ENCODE measurements around the gene FREY1.

The FREY1 gene

GRCh38 chr11:45921561-45922424 lies 14.7 kb upstream of the FREY1 start:
- Histone ChIP-seq H4K8ac (ENCODE audit: low read length) (no peak overlapping the region), H3K4me3 (ENCODE audit: insufficient read depth in 1 of 2, low read depth in 1 of 2, low read length in 2 of 2) (peak overlapping the region in 1 of 2 experiments; percentile 21), H3K9ac (ENCODE audit: low read length) (no peak overlapping the region), H3K18ac (ENCODE audit: low read depth in 1 of 2, low read length in 2 of 2) (no peak overlapping the region), H3K14ac (ENCODE audit: low read length in 2 of 2) (no peak overlapping the region), H3K36me3 (ENCODE audit: control insufficient read depth in 1 of 2, insufficient read depth in 2 of 2, low read depth in 1 of 2, low read length in 2 of 2) (peaks cover 0 to 9% of the 10 kb centered on the region in 2 experiments), H3K4ac (ENCODE audit: low read depth in 1 of 2, low read length in 2 of 2) (no peak overlapping the region), H2BK12ac (ENCODE audit: low read length in 2 of 2) (no peak overlapping the region), H4K91ac (ENCODE audit: low read length) (no peak overlapping the region), H3K79me1 (replicated peaks; ENCODE audit: low read length, poor library complexity, severe bottlenecking) (no peaks in the 10 kb centered on the region), H2BK5ac (ENCODE audit: low read depth, low read length, poor library complexity, severe bottlenecking) (no peak overlapping the region), H3K27ac (ENCODE audit: low read length, poor library complexity, severe bottlenecking) (no peak overlapping the region), H2AFZ (ENCODE audit: low read depth, low read length) (no peak overlapping the region), H2AK5ac (ENCODE audit: low read length, severe bottlenecking) (no peak overlapping the region), H3K27me3 (ENCODE audit: control insufficient read depth in 1 of 2, insufficient read depth in 1 of 2, low read length in 2 of 2) (peaks cover 40 to 43% of the 10 kb centered on the region in 2 experiments), H3K23ac (ENCODE audit: low read length in 2 of 2) (peak overlapping the region in 1 of 2 experiments; percentile 19), H2BK120ac (ENCODE audit: low read depth, low read length) (no peak overlapping the region), H3K4me1 (ENCODE audit: control insufficient read depth, insufficient read depth, low read depth, low read length) (peaks cover 28% of the 10 kb centered on the region), H3K9me3 (ENCODE audit: control insufficient read depth, low read length) (no peaks in the 10 kb centered on the region), H2BK15ac (ENCODE audit: low read depth, poor library complexity, severe bottlenecking) (no peak overlapping the region), H3K4me2 (ENCODE audit: low read length, poor library complexity, severe bottlenecking) (peak overlapping the region; percentile 60)
- 4% methylated on average over 45 of the region's 54 CpGs for WGBS
- no peak for DNase-seq

- H3K4me1 ChIP-seq (ENCODE audit: control insufficient read depth, insufficient read depth, low read depth, low read length): peaks cover 33% of the 10 kb centered on the region
- H3K4ac ChIP-seq (ENCODE audit: low read depth in 1 of 2, low read length in 2 of 2): no peak overlapping the region
- no peak overlapping the region for H3K27ac ChIP-seq (ENCODE audit: low read length, poor library complexity, severe bottlenecking)
- no peak overlapping the region for H4K91ac ChIP-seq (ENCODE audit: low read length)
- H3K36me3 ChIP-seq (ENCODE audit: control insufficient read depth in 1 of 2, insufficient read depth in 2 of 2, low read depth in 1 of 2, low read length in 2 of 2): peaks cover 5 to 6% of the 10 kb centered on the region in 2 experiments
- no peak overlapping the region for H3K23ac ChIP-seq (ENCODE audit: low read length in 2 of 2)
- H3K4me3 ChIP-seq (ENCODE audit: insufficient read depth in 1 of 2, low read depth in 1 of 2, low read length in 2 of 2): no peak overlapping the region
- H2BK5ac ChIP-seq (ENCODE audit: low read depth, low read length, poor library complexity, severe bottlenecking): no peak overlapping the region
- DNase-seq: no peak
- no peak overlapping the region for H2AK5ac ChIP-seq (ENCODE audit: low read length, severe bottlenecking)
- H3K4me2 ChIP-seq (ENCODE audit: low read length, poor library complexity, severe bottlenecking): no peak overlapping the region
- H3K9ac ChIP-seq (ENCODE audit: low read length): no peak overlapping the region
- H3K14ac ChIP-seq (ENCODE audit: low read length in 2 of 2): no peak overlapping the region
- H2BK15ac ChIP-seq (ENCODE audit: low read depth, poor library complexity, severe bottlenecking): no peak overlapping the region
- H2BK120ac ChIP-seq (ENCODE audit: low read depth, low read length): no peak overlapping the region
- H2BK12ac ChIP-seq (ENCODE audit: low read length in 2 of 2): no peak overlapping the region
- H4K8ac ChIP-seq (ENCODE audit: low read length): no peak overlapping the region
- peaks cover 6% of the 10 kb centered on the region for H3K79me1 ChIP-seq (replicated peaks; ENCODE audit: low read length, poor library complexity, severe bottlenecking)
- H3K9me3 ChIP-seq (ENCODE audit: control insufficient read depth, low read length): no peaks in the 10 kb centered on the region
- H2AFZ ChIP-seq (ENCODE audit: low read depth, low read length): no peak overlapping the region
- 73% methylated on average over 5 of the region's 6 CpGs for WGBS
- peaks cover 36 to 40% of the 10 kb centered on the region in 2 experiments for H3K27me3 ChIP-seq (ENCODE audit: control insufficient read depth in 1 of 2, insufficient read depth in 1 of 2, low read length in 2 of 2)
- no peak overlapping the region for H3K18ac ChIP-seq (ENCODE audit: low read depth in 1 of 2, low read length in 2 of 2)
Measured at GRCh38 chr11:45920531-45921477, 13.7 kb upstream of the FREY1 start.

GRCh38 chr11:45919806-45920530 lies 12.9 kb upstream of the FREY1 start:
- H2BK120ac ChIP-seq (ENCODE audit: low read depth, low read length): no peak overlapping the region
- no peak overlapping the region for H3K4me3 ChIP-seq (ENCODE audit: insufficient read depth in 1 of 2, low read depth in 1 of 2, low read length in 2 of 2)
- H3K9ac ChIP-seq (ENCODE audit: low read length): no peak overlapping the region
- no peak overlapping the region for H3K4ac ChIP-seq (ENCODE audit: low read depth in 1 of 2, low read length in 2 of 2)
- no peak overlapping the region for H3K4me2 ChIP-seq (ENCODE audit: low read length, poor library complexity, severe bottlenecking)
- H4K8ac ChIP-seq (ENCODE audit: low read length): no peak overlapping the region
- peaks cover 14% of the 10 kb centered on the region for H3K79me1 ChIP-seq (replicated peaks; ENCODE audit: low read length, poor library complexity, severe bottlenecking)
- WGBS: 82% methylated on average over 13 of the region's 13 CpGs
- no peak overlapping the region for H2AFZ ChIP-seq (ENCODE audit: low read depth, low read length)
- H3K36me3 ChIP-seq (ENCODE audit: control insufficient read depth in 1 of 2, insufficient read depth in 2 of 2, low read depth in 1 of 2, low read length in 2 of 2): peaks cover 13 to 14% of the 10 kb centered on the region in 2 experiments
- H2AK5ac ChIP-seq (ENCODE audit: low read length, severe bottlenecking): peak overlapping the region; percentile 70
- no peak overlapping the region for H3K27ac ChIP-seq (ENCODE audit: low read length, poor library complexity, severe bottlenecking)
- no peak overlapping the region for H3K23ac ChIP-seq (ENCODE audit: low read length in 2 of 2)
- H3K9me3 ChIP-seq (ENCODE audit: control insufficient read depth, low read length): no peaks in the 10 kb centered on the region
- no peak overlapping the region for H4K91ac ChIP-seq (ENCODE audit: low read length)
- no peak overlapping the region for H3K18ac ChIP-seq (ENCODE audit: low read depth in 1 of 2, low read length in 2 of 2)
- peaks cover 33% of the 10 kb centered on the region for H3K4me1 ChIP-seq (ENCODE audit: control insufficient read depth, insufficient read depth, low read depth, low read length)
- H2BK5ac ChIP-seq (ENCODE audit: low read depth, low read length, poor library complexity, severe bottlenecking): no peak overlapping the region
- H3K27me3 ChIP-seq (ENCODE audit: control insufficient read depth in 1 of 2, insufficient read depth in 1 of 2, low read length in 2 of 2): peaks cover 35 to 38% of the 10 kb centered on the region in 2 experiments
- no peak overlapping the region for H2BK12ac ChIP-seq (ENCODE audit: low read length in 2 of 2)
- H3K14ac ChIP-seq (ENCODE audit: low read length in 2 of 2): no peak overlapping the region
- H2BK15ac ChIP-seq (ENCODE audit: low read depth, poor library complexity, severe bottlenecking): no peak overlapping the region
- no peak for DNase-seq
